K562 (cell line): ENCODE measurements around the gene GORASP1. TPM values are rescaled to one million over a fixed set of nuclear protein-coding genes. Genes with fewer than 3 reads are reported as not detected.

Source experiments
- ATAC-seq: fragments of 200-7000 bp; cut with Tn5 transposase; 3 replicates; pipeline ENCODE4 v1.9.1; 2020; ENCODE audit warnings: moderate library complexity
- BruUV-seq: library from RNA; stranded (reverse); fragments of 400-500 nt; replicated peaks from 2 replicates; lab custom pipeline; 2021; lab: Mats Ljungman, UMichigan
- CTCF ChIA-PET: fragments of 300-600 bp; formaldehyde crosslinking; extraction: SDS; loops from one replicate; lab custom pipeline; 2021; ENCODE audit warnings: low intra/inter-chr PET ratio; lab: Yijun Ruan, JAX
- POLR2A ChIA-PET: fragments of 300-600, 350-650 bp; sonication (Branson Sonifier 250); formaldehyde crosslinking; extraction: SDS; loops from one replicate; lab custom pipeline; 2021; ENCODE audit warnings: antibody characterized with exemption, inconsistent platforms; lab: Yijun Ruan, JAX
- DNase-seq, 4 experiments: peaks; one replicate each; pipeline versions ENCODE4 v3.0.0 to v3.0.0-alpha.2; 2011 to 2018; ENCODE audit warnings: low spot score in 3 of 4, mixed read lengths in 3 of 4; ENCODE audit errors: extremely low read depth in 1 of 4
- FAIRE-seq: peaks from 2 replicates; lab custom pipeline; 2011; peaks lifted over from hg19 to GRCh38; lab: Jason Lieb, UNC
- H2AFZ ChIP-seq: 2 replicates; pipeline ENCODE4 v1.6.0; 2011; ENCODE audit warnings: low read depth, low read length, control low read depth, inconsistent platforms
- H3K27ac ChIP-seq: fragments of 200-600 bp; 3 replicates; pipeline ENCODE4 v1.8.0; 2011; ENCODE audit warnings: low read depth, mild to moderate bottlenecking, control low read depth, inconsistent platforms, low read length, moderate library complexity, mixed read lengths; ENCODE audit errors: extremely low read depth
- H3K27me3 ChIP-seq, 2 experiments: fragments of 300-600 bp in 1 of 2; 2 replicates in 1 of 2; 3 replicates in 1 of 2; pipeline versions ENCODE4 v1.6.0 to v1.8.0; 2011; ENCODE audit warnings: inconsistent platforms in 2 of 2, low read length in 2 of 2, mild to moderate bottlenecking in 1 of 2, mixed read lengths in 1 of 2, moderate library complexity in 1 of 2; ENCODE audit not compliant: control insufficient read depth in 2 of 2, insufficient read depth in 2 of 2
- H3K36me3 ChIP-seq: fragments of 300-600 bp; 3 replicates; pipeline ENCODE4 v1.8.0; 2011; ENCODE audit warnings: mild to moderate bottlenecking, low read length, inconsistent platforms; ENCODE audit not compliant: control insufficient read depth, insufficient read depth
- H3K4me1 ChIP-seq, 2 experiments: fragments of 200-600 bp in 1 of 2; replicated peaks in 1 of 2; 2 replicates in 1 of 2; 3 replicates in 1 of 2; pipeline versions ENCODE4 v1.5.1 to v1.8.0; 2011; ENCODE audit warnings: inconsistent platforms in 2 of 2, low read length in 2 of 2, mild to moderate bottlenecking in 1 of 2, mixed read lengths in 1 of 2, moderate library complexity in 1 of 2; ENCODE audit not compliant: control insufficient read depth in 2 of 2, insufficient read depth in 2 of 2
- H3K4me2 ChIP-seq: 2 replicates; pipeline ENCODE4 v1.6.1; 2011; ENCODE audit warnings: low read length, control low read depth, inconsistent platforms, mixed read lengths; ENCODE audit not compliant: insufficient read depth
- H3K4me3 ChIP-seq: fragments of 200-600 bp; sonication (generic), shearing (Covaris generic); 2 replicates; pipeline ENCODE4 v1.5.1; 2016; ENCODE audit warnings: control low read depth, inconsistent platforms
- H3K79me2 ChIP-seq: fragments of 200-600 bp; 3 replicates; pipeline ENCODE4 v1.8.0; 2011; ENCODE audit warnings: low read length, inconsistent platforms; ENCODE audit not compliant: control insufficient read depth, insufficient read depth
- H3K9ac ChIP-seq, 2 experiments: 2 replicates each; pipeline versions ENCODE4 v1.6.0 to v1.6.1; 2011; ENCODE audit warnings: low read depth in 2 of 2, low read length in 2 of 2, control low read depth in 1 of 2, inconsistent platforms in 1 of 2, mild to moderate bottlenecking in 1 of 2, mixed read lengths in 1 of 2; ENCODE audit not compliant: insufficient read depth in 1 of 2
- H3K9me1 ChIP-seq: one replicate; pipeline ENCODE4 v1.6.0; 2011; ENCODE audit warnings: inconsistent platforms, mild to moderate bottlenecking, low read length, moderate library complexity; ENCODE audit not compliant: control insufficient read depth, insufficient read depth
- H3K9me3 ChIP-seq: replicated peaks from 2 replicates; pipeline ENCODE4 v1.5.1; 2011; ENCODE audit warnings: low read depth, low read length, inconsistent platforms; ENCODE audit not compliant: control insufficient read depth, insufficient read depth
- H4K20me1 ChIP-seq: replicated peaks from 2 replicates; pipeline ENCODE4 v1.6.1; 2011; ENCODE audit warnings: low read length, inconsistent platforms, mixed read lengths; ENCODE audit not compliant: control insufficient read depth, insufficient read depth
- JUN ChIP-seq, 2 experiments: sonication (generic) in 1 of 2; formaldehyde crosslinking in 1 of 2; IDR thresholded peaks; 2 replicates each; pipeline versions ENCODE4 v1.6.1 to v1.8.0; 2012 to 2022; ENCODE audit warnings: borderline replicate concordance in 2 of 2, mild to moderate bottlenecking in 2 of 2, improper control_type of control experiment in 1 of 2, low read depth in 1 of 2, low read length in 1 of 2, missing genetic modification reagents in 1 of 2
- JUNB ChIP-seq: fragments of 450-650 bp; formaldehyde crosslinking; conservative IDR thresholded peaks from 2 replicates; pipeline ENCODE4 v1.4.0; 2020; ENCODE audit warnings: mild to moderate bottlenecking
- JUND ChIP-seq, 2 experiments: IDR thresholded peaks; 2 replicates in 1 of 2; 3 replicates in 1 of 2; pipeline ENCODE4 v1.6.1; 2011; ENCODE audit warnings: borderline replicate concordance in 2 of 2, low read depth in 2 of 2, low read length in 2 of 2, improper control_type of control experiment in 1 of 2, missing biosample characterization in 1 of 2, missing genetic modification characterization in 1 of 2, missing genetic modification reagents in 1 of 2
- KAT7 ChIP-seq: sonication (generic); formaldehyde crosslinking; IDR thresholded peaks from 2 replicates; pipeline ENCODE4 v1.8.0; 2022; ENCODE audit warnings: missing genetic modification reagents, mild to moderate bottlenecking, borderline replicate concordance
- KHSRP ChIP-seq: fragments of 450-650 bp; IDR thresholded peaks from 2 replicates; pipeline ENCODE4 v1.6.1; 2017
- MYNN ChIP-seq, 2 experiments: sonication (generic); formaldehyde crosslinking in 1 of 2; IDR thresholded peaks; 2 replicates each; pipeline versions ENCODE4 v1.5.0 to v1.6.1; 2016 to 2020; ENCODE audit warnings: antibody characterized with exemption in 1 of 2, missing genetic modification reagents in 1 of 2
- RCOR1 ChIP-seq, 2 experiments: IDR thresholded peaks; 2 replicates each; pipeline ENCODE4 v1.6.1; 2012; ENCODE audit warnings: low read depth in 2 of 2, low read length in 2 of 2, borderline replicate concordance in 1 of 2, improper control_type of control experiment in 1 of 2
- SMAD4 ChIP-seq: fragments of 250-450 bp; sonication (Bioruptor Pico); conservative IDR thresholded peaks from 2 replicates; pipeline ENCODE4 v1.8.0; 2021; ENCODE audit warnings: inconsistent platforms, mild to moderate bottlenecking, moderate library complexity
- SPI1 ChIP-seq: IDR thresholded peaks from 2 replicates; pipeline ENCODE4 v1.6.1; 2011; ENCODE audit warnings: low read depth, low read length, control low read depth, borderline replicate concordance
- SRF ChIP-seq, 2 experiments: fragments of 250-450, 450-650 bp in 1 of 2; sonication (Bioruptor Pico) in 1 of 2; sonication (generic) in 1 of 2; formaldehyde crosslinking; IDR thresholded peaks; 2 replicates each; pipeline versions ENCODE4 v1.5.0 to v1.5.1; 2020 to 2022; ENCODE audit warnings: mild to moderate bottlenecking in 1 of 2, missing genetic modification reagents in 1 of 2
- SRSF7 ChIP-seq: fragments of 200-400 bp; formaldehyde crosslinking; optimal IDR thresholded peaks from 2 replicates; pipeline ENCODE3; 2017; ENCODE audit warnings: mild to moderate bottlenecking, low read depth, low read length
- ZBTB7A ChIP-seq: IDR thresholded peaks from 2 replicates; pipeline ENCODE4 v1.6.1; 2011; ENCODE audit warnings: low read depth, mild to moderate bottlenecking, low read length, moderate library complexity, borderline replicate concordance; ENCODE audit not compliant: control insufficient read depth
- WGBS: fragments of 100-300 bp; shearing (Covaris generic); methylation state at CpG from one replicate; pipeline ENCODE4 v1.1.6; 2016; ENCODE audit warnings: low coverage, mixed read lengths; ENCODE audit not compliant: insufficient coverage; ENCODE audit errors: missing lambda C conversion rate; 5-methylcytosine and 5-hydroxymethylcytosine counted together
- in situ Hi-C: fragments of 300-500 bp; cut with MboI; formaldehyde crosslinking; loops from 4 replicates; pipeline ENCODE4 v1.15.0; 2018; ENCODE audit warnings: inconsistent platforms, mixed read lengths
- intact Hi-C: fragments of 100-400 bp; cut with micrococcal nuclease; formaldehyde crosslinking; loops from 2 replicates; pipeline ENCODE4 v1.14.2; 2022
- polyA plus RNA-seq, 8 experiments: library from polyadenylated mRNA; depleted of rRNA in 4 of 8; stranded (reverse) in 5 of 8; unstranded in 3 of 8; fragments of >200 nt; fragmentation: Nextera tagmentation in 2 of 8; fragmentation: Illumina TruSeq in 1 of 8; extraction: Ambion mirVana in 2 of 8; extraction: Trizol in 1 of 8; gene quantifications; 2 replicates each; pipeline versions ENCODE4 v1.2.1 to v1.2.3, GENCODE V29; 2011 to 2014; ENCODE audit warnings: inconsistent platforms in 1 of 8, missing spikeins in 1 of 8
- total RNA-seq, 7 experiments: library from RNA; depleted of rRNA in 6 of 7; stranded (reverse); fragments of >200 nt in 6 of 7; fragmentation: Illumina TruSeq in 2 of 7; extraction: Trizol in 2 of 7; gene quantifications; 2 replicates each; pipeline versions ENCODE4 v1.2.1 to v1.2.3, GENCODE V29; 2011 to 2021; ENCODE audit warnings: low replicate concordance in 1 of 7
- TF ChIP-seq, protein P1 (sequence below): sonication (generic); formaldehyde crosslinking; IDR thresholded peaks from 2 replicates; pipeline ENCODE4 v1.9.0; 2022; ENCODE audit warnings: mild to moderate bottlenecking, missing genetic modification reagents
- TF ChIP-seq, protein P2 (sequence below): fragments of 450-650 bp; IDR thresholded peaks from 2 replicates; pipeline ENCODE4 v1.6.1; 2018; ENCODE audit not compliant: partially characterized antibody

Gene GORASP1
- total and polyA plus RNA-seq, 9 of the 15 experiments (the other 6 are each of a cell fraction or from before 2014, with no cell fraction given): 8.4 to 87.9 (median 67.6) TPM

DNA sequence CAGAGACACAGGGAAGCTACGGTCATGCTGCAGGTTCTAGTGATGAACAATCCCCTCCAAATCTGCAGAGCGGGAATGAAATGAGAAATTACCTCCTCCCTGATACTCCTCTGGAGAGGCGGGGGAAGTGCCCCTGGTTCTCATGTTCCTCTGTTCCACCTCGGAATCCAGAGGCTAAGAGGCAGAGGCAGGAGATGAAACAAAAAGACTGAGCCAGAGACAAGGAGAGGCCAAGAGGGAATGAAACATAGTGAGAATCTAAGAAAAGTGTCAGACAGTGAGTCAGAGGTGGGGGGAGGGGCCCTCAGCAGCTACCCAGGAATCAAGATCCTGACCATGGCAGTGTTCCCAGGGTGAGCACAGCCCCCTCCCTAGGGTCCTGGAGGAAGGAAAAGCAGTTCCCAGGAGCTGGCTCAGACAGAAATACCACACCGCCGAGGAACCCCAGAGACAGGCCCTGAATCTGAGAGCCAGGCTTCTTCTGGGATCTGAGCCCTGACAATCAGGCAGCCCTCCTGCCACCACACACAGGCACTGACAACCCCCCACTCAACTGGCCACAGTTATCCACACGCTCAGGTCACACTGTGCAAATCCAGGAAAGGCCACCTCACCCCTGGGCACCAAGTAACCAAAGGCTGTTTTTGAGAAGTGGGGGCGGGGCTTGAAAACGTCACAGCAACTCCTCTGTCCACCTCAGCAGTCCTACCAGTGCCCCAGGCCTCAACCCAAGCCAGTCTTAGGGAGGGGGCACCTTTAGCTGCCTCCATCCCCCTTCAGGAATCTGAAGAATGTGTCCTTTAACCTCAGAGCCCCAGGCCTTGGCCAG, 43.6 kb upstream of the GORASP1 start:
- POLR2A ChIA-PET: interaction anchor here (0.6 to 2.1 kb wide), 6 partner anchors 14 to 141 kb away, joined by 3 to 8 read pairs (median 4); no protein-coding TSS in a partner anchor
- peak overlapping the region; percentile 92 for H3K27ac ChIP-seq
- H3K9ac ChIP-seq: peak overlapping the region; percentile 72 to 98
- H3K4me3 ChIP-seq: peak overlapping the region; percentile 81
- in situ Hi-C loops: no loop called here
- intact Hi-C loops: loop anchor here (1.0 kb wide), 1 partner anchor 137 kb away; no protein-coding TSS in a partner anchor
- H3K36me3 ChIP-seq: peaks cover 38% of the 10 kb centered on the region; the same call in 2 of the 3 replicates
- peak; percentile 62 to 87 (median 69) for DNase-seq
- peaks cover 63% of the 10 kb centered on the region for H4K20me1 ChIP-seq
- FAIRE-seq: peak; percentile 74
- H3K4me1 ChIP-seq: peaks cover 73 to 84% of the 10 kb centered on the region in 2 experiments
- H3K9me3 ChIP-seq: no peaks in the 10 kb centered on the region
- peaks cover 35% of the 10 kb centered on the region for H3K9me1 ChIP-seq
- no peak overlapping the region for H2AFZ ChIP-seq
- H3K27me3 ChIP-seq: no peaks in the 10 kb centered on the region; a peak in 1 of 5 replicates
- peak; percentile 14 for ATAC-seq
- no TSS peak for BruUV-seq
- H3K4me2 ChIP-seq: peak overlapping the region; percentile 80
- WGBS: 11% methylated on average over 9 of the region's 9 CpGs
- CTCF ChIA-PET: no interaction called here
- peaks cover 77% of the 10 kb centered on the region for H3K79me2 ChIP-seq
- TF ChIP-seq, protein P1, sequence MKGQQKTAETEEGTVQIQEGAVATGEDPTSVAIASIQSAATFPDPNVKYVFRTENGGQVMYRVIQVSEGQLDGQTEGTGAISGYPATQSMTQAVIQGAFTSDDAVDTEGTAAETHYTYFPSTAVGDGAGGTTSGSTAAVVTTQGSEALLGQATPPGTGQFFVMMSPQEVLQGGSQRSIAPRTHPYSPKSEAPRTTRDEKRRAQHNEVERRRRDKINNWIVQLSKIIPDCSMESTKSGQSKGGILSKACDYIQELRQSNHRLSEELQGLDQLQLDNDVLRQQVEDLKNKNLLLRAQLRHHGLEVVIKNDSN (CRISPR knock-in tag): peak; percentile 58; the same call in 1 of the 2 replicates
- TF ChIP-seq RCOR1 (IDR thresholded peaks at IDR 0.05; ENCODE audit: borderline replicate concordance in 1 of 2, low read depth in 2 of 2, low read length in 2 of 2) (0 out of 4 replicates have a peak, but pooled peaks of 1 of the 2 experiments have one; percentile 46), JUND (IDR thresholded peaks at IDR 0.05; ENCODE audit: borderline replicate concordance, low read depth, low read length) (peak; percentile 97), JUND (tag; IDR thresholded peaks at IDR 0.05; ENCODE audit: borderline replicate concordance, low read depth, low read length) (peak; percentile 95; the same call in 2 of the 3 replicates), MYNN (IDR thresholded peaks at IDR 0.05) (peak; percentile 56; the same call in 1 of the 2 replicates), MYNN (CRISPR knock-in tag; IDR thresholded peaks at IDR 0.05) (no peak), SPI1 (peak; percentile 6; the same call in 1 of the 2 replicates), JUN (IDR thresholded peaks at IDR 0.05; ENCODE audit: borderline replicate concordance, low read depth, low read length) (peak; percentile 89), JUN (CRISPR knock-in tag; IDR thresholded peaks at IDR 0.05; ENCODE audit: borderline replicate concordance) (no peak), SRF (CRISPR knock-in tag; IDR thresholded peaks at IDR 0.05) (peak in 1 of 2 experiments; percentile 24; a peak in 1 of 4 replicates), ZBTB7A (peak; percentile 85; the same call in 1 of the 2 replicates), SMAD4 (CRISPR knock-in tag) (peak; percentile 83), KHSRP (no peak), KAT7 (CRISPR knock-in tag) (0 out of 2 replicates have a peak, but pooled peaks have one; percentile 18), SRSF7 (no peak), JUNB (CRISPR knock-in tag) (0 out of 2 replicates have a peak, but pooled peaks have one; percentile 25)
- TF ChIP-seq, protein P2, sequence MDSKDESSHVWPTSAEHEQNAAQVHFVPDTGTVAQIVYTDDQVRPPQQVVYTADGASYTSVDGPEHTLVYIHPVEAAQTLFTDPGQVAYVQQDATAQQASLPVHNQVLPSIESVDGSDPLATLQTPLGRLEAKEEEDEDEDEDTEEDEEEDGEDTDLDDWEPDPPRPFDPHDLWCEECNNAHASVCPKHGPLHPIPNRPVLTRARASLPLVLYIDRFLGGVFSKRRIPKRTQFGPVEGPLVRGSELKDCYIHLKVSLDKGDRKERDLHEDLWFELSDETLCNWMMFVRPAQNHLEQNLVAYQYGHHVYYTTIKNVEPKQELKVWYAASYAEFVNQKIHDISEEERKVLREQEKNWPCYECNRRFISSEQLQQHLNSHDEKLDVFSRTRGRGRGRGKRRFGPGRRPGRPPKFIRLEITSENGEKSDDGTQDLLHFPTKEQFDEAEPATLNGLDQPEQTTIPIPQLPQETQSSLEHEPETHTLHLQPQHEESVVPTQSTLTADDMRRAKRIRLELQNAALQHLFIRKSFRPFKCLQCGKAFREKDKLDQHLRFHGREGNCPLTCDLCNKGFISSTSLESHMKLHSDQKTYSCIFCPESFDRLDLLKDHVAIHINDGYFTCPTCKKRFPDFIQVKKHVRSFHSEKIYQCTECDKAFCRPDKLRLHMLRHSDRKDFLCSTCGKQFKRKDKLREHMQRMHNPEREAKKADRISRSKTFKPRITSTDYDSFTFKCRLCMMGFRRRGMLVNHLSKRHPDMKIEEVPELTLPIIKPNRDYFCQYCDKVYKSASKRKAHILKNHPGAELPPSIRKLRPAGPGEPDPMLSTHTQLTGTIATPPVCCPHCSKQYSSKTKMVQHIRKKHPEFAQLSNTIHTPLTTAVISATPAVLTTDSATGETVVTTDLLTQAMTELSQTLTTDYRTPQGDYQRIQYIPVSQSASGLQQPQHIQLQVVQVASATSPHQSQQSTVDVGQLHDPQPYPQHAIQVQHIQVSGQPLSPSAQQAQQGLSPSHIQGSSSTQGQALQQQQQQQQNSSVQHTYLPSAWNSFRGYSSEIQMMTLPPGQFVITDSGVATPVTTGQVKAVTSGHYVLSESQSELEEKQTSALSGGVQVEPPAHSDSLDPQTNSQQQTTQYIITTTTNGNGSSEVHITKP: no peak
